MG63 (cell line): ENCODE measurements around the gene TMEM63C. TPM values are rescaled to one million over a fixed set of nuclear protein-coding genes. Genes with fewer than 3 reads are reported as not detected.

Source experiments
- DNase-seq: peaks from one replicate; pipeline ENCODE4 v3.0.0-alpha.2; 2020
- H3K27me3 ChIP-seq: fragments of 250-450 bp; sonication (Bioruptor Pico); 2 replicates; pipeline ENCODE4 v1.5.1; 2020; ENCODE audit warnings: mild to moderate bottlenecking, moderate library complexity
- H3K36me3 ChIP-seq: fragments of 250-450 bp; sonication (Bioruptor Pico); 2 replicates; pipeline ENCODE4 v1.5.1; 2020; ENCODE audit warnings: mild to moderate bottlenecking, moderate library complexity
- H3K4me3 ChIP-seq: fragments of 250-450 bp; sonication (Bioruptor Pico); 2 replicates; pipeline ENCODE4 v1.5.1; 2020; ENCODE audit warnings: mild to moderate bottlenecking, moderate library complexity
- H3K9me3 ChIP-seq: fragments of 250-450 bp; sonication (Bioruptor Pico); 2 replicates; pipeline ENCODE4 v1.5.1; 2020; ENCODE audit warnings: mild to moderate bottlenecking, moderate library complexity
- total RNA-seq: library from RNA; depleted of rRNA; stranded (reverse); fragments of >200 nt; shearing (Covaris generic); gene quantifications from 2 replicates; pipeline ENCODE4 v1.2.3, GENCODE V29; 2014; ENCODE audit warnings: low replicate concordance; rRNA removed

Gene TMEM63C
- total RNA-seq, 1 experiment from 2014 or later, result not detected

GRCh38 chr14:77301103-77301502 is 119.5 kb downstream of the TMEM63C start:
- peak; percentile 38 for DNase-seq
- H3K4me3 ChIP-seq, result no peak overlapping the region
- H3K36me3 ChIP-seq, result peaks cover 8% of the 10 kb centered on the region
- H3K9me3 ChIP-seq, result no peaks in the 10 kb centered on the region
- no peaks in the 10 kb centered on the region for H3K27me3 ChIP-seq

DNA sequence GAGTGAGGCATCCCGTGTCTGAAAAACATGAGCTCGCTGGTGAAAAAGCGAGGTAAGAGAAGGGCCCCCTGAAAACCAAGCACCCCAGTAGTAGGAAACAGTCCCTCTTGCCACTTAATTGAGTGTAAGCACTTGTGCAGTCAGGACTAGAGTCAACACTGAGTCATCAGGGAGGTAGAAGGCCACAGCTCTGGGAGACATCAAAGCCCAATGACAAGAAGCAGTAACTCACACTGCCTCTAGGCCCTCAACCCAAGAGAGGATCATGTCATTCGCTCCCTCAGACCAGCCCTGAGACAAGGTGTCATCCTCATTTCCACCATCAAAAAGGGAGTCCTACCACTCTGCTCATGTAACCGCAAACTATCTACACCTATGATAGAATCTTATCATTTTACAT is 121.3 kb downstream of the TMEM63C start:
- no peak for DNase-seq
- H3K9me3 ChIP-seq, result no peaks in the 10 kb centered on the region
- H3K36me3 ChIP-seq, result peaks cover 8% of the 10 kb centered on the region
- H3K4me3 ChIP-seq, result no peak overlapping the region
- H3K27me3 ChIP-seq, result no peaks in the 10 kb centered on the region

GRCh38 chr14:77303417-77304156 is 122.0 kb downstream of the TMEM63C start:
- H3K9me3 ChIP-seq, result no peaks in the 10 kb centered on the region
- H3K36me3 ChIP-seq, result peaks cover 8% of the 10 kb centered on the region
- H3K4me3 ChIP-seq, result no peak overlapping the region
- DNase-seq, result peak; percentile 63
- no peaks in the 10 kb centered on the region for H3K27me3 ChIP-seq

GRCh38 chr14:77305696-77306095 is 124.1 kb downstream of the TMEM63C start:
- no peaks in the 10 kb centered on the region for H3K27me3 ChIP-seq
- no peak for DNase-seq
- peaks cover 8% of the 10 kb centered on the region for H3K36me3 ChIP-seq
- H3K9me3 ChIP-seq, result no peaks in the 10 kb centered on the region
- H3K4me3 ChIP-seq, result no peak overlapping the region

- DNase-seq, result no peak
These were observed 124.8 kb downstream of the TMEM63C start for GRCh38 chr14:77306416-77306815.

DNA sequence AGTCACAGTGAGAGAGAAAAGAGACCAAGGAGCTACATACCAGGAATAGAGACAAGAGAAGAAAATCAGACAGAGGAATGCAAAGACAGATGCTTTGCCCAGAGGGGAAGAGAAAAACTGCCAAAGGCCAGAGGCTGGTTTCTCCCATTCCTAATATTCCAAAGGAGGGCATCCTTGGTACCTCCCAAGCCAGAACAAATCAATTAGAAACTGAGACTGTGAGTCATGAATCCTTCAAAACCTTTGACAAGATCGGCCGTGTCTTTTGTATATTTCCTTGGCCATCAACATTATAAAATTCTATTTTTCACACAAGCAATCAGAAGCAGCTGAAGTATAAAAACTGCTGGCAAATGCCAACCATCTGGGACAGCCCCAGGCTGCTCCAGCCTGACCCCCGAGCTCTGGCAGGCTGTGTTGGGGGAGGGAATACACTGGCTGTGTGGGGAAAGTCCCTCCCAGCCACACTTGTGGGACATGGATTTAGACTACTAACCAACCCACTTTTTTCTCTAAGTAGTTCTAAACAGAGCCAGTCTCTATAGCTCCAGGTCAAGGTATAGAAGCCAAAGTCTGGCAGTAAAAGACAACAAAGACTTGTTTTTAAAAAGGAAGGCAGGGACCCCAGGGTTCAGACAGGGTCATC is 125.4 kb downstream of the TMEM63C start:
- no peak overlapping the region for H3K4me3 ChIP-seq
- peaks cover 8% of the 10 kb centered on the region for H3K36me3 ChIP-seq
- H3K27me3 ChIP-seq, result no peaks in the 10 kb centered on the region
- peak; percentile 27 for DNase-seq
- H3K9me3 ChIP-seq, result no peaks in the 10 kb centered on the region

More at GRCh38 chr14:77306416-77306815, 124.8 kb downstream of the TMEM63C start:
- Histone ChIP-seq H3K9me3 (no peaks in the 10 kb centered on the region), H3K4me3 (no peak overlapping the region), H3K36me3 (peaks cover 8% of the 10 kb centered on the region), H3K27me3 (no peaks in the 10 kb centered on the region)

Other genes with a start within 250 kb of the TMEM63C start
- gene IRF2BPL, start 153.1 kb upstream of the TMEM63C start, total RNA-seq, result 18.1 and 34.9 TPM in 2 replicates
- gene CIPC, start 83.5 kb upstream of the TMEM63C start, total RNA-seq, result 17.1 and 32.1 TPM in 2 replicates
- not detected in 2 replicates for gene ZDHHC22, start 40.0 kb upstream of the TMEM63C start, total RNA-seq
- gene NGB, start 89.4 kb downstream of the TMEM63C start, total RNA-seq, result not detected in 2 replicates
- 11.5 and 43.4 TPM in 2 replicates for gene POMT2, start 139.1 kb downstream of the TMEM63C start, total RNA-seq
- 27.4 and 33.2 TPM in 2 replicates for gene GSTZ1, start 139.2 kb downstream of the TMEM63C start, total RNA-seq
- 2.4 and 2.5 TPM in 2 replicates for gene TMED8, start 195.3 kb downstream of the TMEM63C start, total RNA-seq
- 0.30 TPM in 1 of 2 replicates, not detected in the other for gene SAMD15, start 195.6 kb downstream of the TMEM63C start, total RNA-seq
- gene NOXRED1, start 241.7 kb downstream of the TMEM63C start, total RNA-seq, result not detected in 2 replicates